GM23338 (cell line): ENCODE data around the gene ABCA5. TPM values are rescaled to one million over a fixed set of nuclear protein-coding genes. Genes with fewer than 3 reads are reported as not detected.

Experiments
- ATAC-seq: fragments of 200-7000 bp; cut with Tn5 transposase; 3 replicates; pipeline ENCODE4 v1.9.1; 2020
- DNase-seq: peaks from one replicate; pipeline ENCODE4 v3.0.0-alpha.2; 2015; ENCODE audit warnings: low spot score
- H2AFZ ChIP-seq: fragments of 200-600 bp; sonication (generic); 2 replicates; pipeline ENCODE4 v1.8.0; 2016; ENCODE audit warnings: antibody characterized with exemption, mild to moderate bottlenecking, moderate library complexity
- H3F3A ChIP-seq: fragments of 200-600 bp; sonication (generic); replicated peaks from 2 replicates; pipeline ENCODE4 v1.8.0; 2017; ENCODE audit warnings: antibody characterized with exemption, mixed run types, low read depth
- H3K27ac ChIP-seq: fragments of 200-600 bp; sonication (generic); 2 replicates; pipeline ENCODE4 v1.6.1; 2016; ENCODE audit warnings: low read depth
- H3K27me3 ChIP-seq: fragments of 200-600 bp; sonication (generic); 2 replicates; pipeline ENCODE4 v1.8.0; 2016; ENCODE audit warnings: mild to moderate bottlenecking, mixed run types, moderate library complexity; ENCODE audit not compliant: insufficient read depth
- H3K36me3 ChIP-seq: fragments of 200-600 bp; sonication (generic); 2 replicates; pipeline ENCODE4 v1.8.0; 2016; ENCODE audit warnings: mild to moderate bottlenecking; ENCODE audit not compliant: insufficient read depth
- H3K4me1 ChIP-seq: fragments of 200-600 bp; sonication (generic); 2 replicates; pipeline ENCODE4 v1.8.0; 2016; ENCODE audit warnings: mild to moderate bottlenecking, moderate library complexity; ENCODE audit not compliant: insufficient read depth
- H3K4me2 ChIP-seq: fragments of 200-600 bp; sonication (generic); 2 replicates; pipeline ENCODE4 v1.7.1; 2017; ENCODE audit warnings: mixed run types
- H3K4me3 ChIP-seq: fragments of 200-600 bp; sonication (generic); 2 replicates; pipeline ENCODE4 v1.6.1; 2016; ENCODE audit warnings: mixed run types
- H3K79me2 ChIP-seq: fragments of 200-600 bp; sonication (generic); replicated peaks from 2 replicates; pipeline ENCODE4 v1.8.0; 2017; ENCODE audit warnings: mild to moderate bottlenecking; ENCODE audit not compliant: insufficient read depth
- H3K9me2 ChIP-seq: fragments of 200-600 bp; sonication (generic); 2 replicates; pipeline ENCODE4 v1.8.0; 2017; ENCODE audit not compliant: insufficient read depth
- H4K20me1 ChIP-seq: fragments of 200-600 bp; sonication (generic); replicated peaks from 2 replicates; pipeline ENCODE4 v1.8.0; 2017; ENCODE audit warnings: mild to moderate bottlenecking; ENCODE audit not compliant: insufficient read depth
- H3K27ac Mint-ChIP-seq: 2 replicates; pipeline ENCODE4 v1.8.0; 2020; ENCODE audit warnings: inconsistent platforms, mild to moderate bottlenecking, moderate library complexity, mixed read lengths
- H3K27me3 Mint-ChIP-seq: 3 replicates; pipeline ENCODE4 v1.8.0; 2022; ENCODE audit warnings: low read depth, mild to moderate bottlenecking, moderate library complexity, mixed read lengths, inconsistent platforms; ENCODE audit not compliant: insufficient read depth, poor library complexity
- H3K36me3 Mint-ChIP-seq: 3 replicates; pipeline ENCODE4 v1.8.0; 2021; ENCODE audit warnings: low read depth, mild to moderate bottlenecking, inconsistent platforms, moderate library complexity, mixed read lengths
- H3K4me1 Mint-ChIP-seq: 3 replicates; pipeline ENCODE4 v1.8.0; 2020; ENCODE audit warnings: mild to moderate bottlenecking, inconsistent platforms, mixed read lengths
- H3K4me3 Mint-ChIP-seq: 3 replicates; pipeline ENCODE4 v1.8.0; 2021; ENCODE audit warnings: moderate library complexity, mild to moderate bottlenecking, inconsistent platforms, mixed read lengths
- H3K9me3 Mint-ChIP-seq: 3 replicates; pipeline ENCODE4 v1.8.0; 2020; ENCODE audit warnings: moderate library complexity, mild to moderate bottlenecking, inconsistent platforms, mixed read lengths
- CREB1 ChIP-seq: fragments of 250-450 bp; sonication (Bioruptor Pico); IDR thresholded peaks from 2 replicates; pipeline ENCODE4 v1.5.0; 2020; ENCODE audit warnings: low read depth, mild to moderate bottlenecking, moderate library complexity
- CTCF ChIP-seq, 2 experiments: fragments of 200-600 bp in 1 of 2; sonication (generic) in 1 of 2; conservative IDR thresholded peaks; 2 replicates each; pipeline versions ENCODE4 v1.5.1 to v1.6.1; 2016 to 2017; ENCODE audit warnings: antibody characterized with exemption in 2 of 2, low read depth in 2 of 2, mild to moderate bottlenecking in 2 of 2, moderate library complexity in 1 of 2
- EZH2 ChIP-seq: fragments of 200-600 bp; sonication (generic); IDR thresholded peaks from one replicate; pipeline ENCODE4 v1.8.0; 2017; ENCODE audit warnings: antibody characterized with exemption, mild to moderate bottlenecking, low read depth; ENCODE audit not compliant: unreplicated experiment
- EZH2phosphoT487 ChIP-seq: fragments of 200-600 bp; sonication (generic); IDR thresholded peaks from one replicate; pipeline ENCODE4 v1.8.1; 2018; ENCODE audit warnings: antibody characterized with exemption; ENCODE audit not compliant: unreplicated experiment
- NANOG ChIP-seq: IDR thresholded peaks from 2 replicates; pipeline ENCODE4 v1.6.1; 2016; ENCODE audit warnings: antibody characterized with exemption, borderline replicate concordance
- REST ChIP-seq: IDR thresholded peaks from one replicate; pipeline ENCODE4 v1.6.1; 2018; ENCODE audit warnings: antibody characterized with exemption; ENCODE audit not compliant: unreplicated experiment
- ZNF114 ChIP-seq: fragments of 250-450 bp; sonication (Bioruptor Pico); IDR thresholded peaks from 2 replicates; pipeline ENCODE4 v1.5.0; 2020; ENCODE audit warnings: mild to moderate bottlenecking, moderate library complexity
- ZNF331 ChIP-seq: fragments of 250-450 bp; sonication (Bioruptor Pico); IDR thresholded peaks from 2 replicates; pipeline ENCODE4 v1.5.0; 2020; ENCODE audit warnings: low read depth, mild to moderate bottlenecking, moderate library complexity
- polyA plus RNA-seq: library from polyadenylated mRNA; unstranded; fragments of >200 nt; fragmentation: Nextera tagmentation; extraction: Ambion mirVana; gene quantifications from 2 replicates; pipeline ENCODE4 v1.2.1, GENCODE V29; 2016
- total RNA-seq: library from RNA; depleted of rRNA; stranded (reverse); fragments of >200 nt; shearing (Covaris generic); gene quantifications from 2 replicates; pipeline ENCODE4 v1.2.3, GENCODE V29; 2014
- TF ChIP-seq, protein P1 (sequence below): IDR thresholded peaks from 2 replicates; pipeline ENCODE4 v1.6.1; 2016; ENCODE audit warnings: antibody characterized with exemption

The ABCA5 gene
- total and polyA plus RNA-seq, 2 experiments from 2014 or later: 3.1 to 3.4 TPM

- Mint-ChIP-seq H3K36me3 (no peaks in the 10 kb centered on the region), H3K4me1 (no peaks in the 10 kb centered on the region), H3K27ac (no peak overlapping the region), H3K9me3 (no peaks in the 10 kb centered on the region), H3K27me3 (no peaks in the 10 kb centered on the region), H3K4me3 (no peak overlapping the region)
- H3K27me3 ChIP-seq: no peaks in the 10 kb centered on the region
- H3F3A ChIP-seq: no peaks in the 10 kb centered on the region
- no peak for DNase-seq
- H2AFZ ChIP-seq: no peak overlapping the region
- no peak overlapping the region for H3K4me3 ChIP-seq
- H3K36me3 ChIP-seq: no peaks in the 10 kb centered on the region
- no peaks in the 10 kb centered on the region for H4K20me1 ChIP-seq
- no peak for ATAC-seq
- no peak overlapping the region for H3K27ac ChIP-seq
- no peaks in the 10 kb centered on the region for H3K9me2 ChIP-seq
- H3K79me2 ChIP-seq: no peaks in the 10 kb centered on the region
- TF ChIP-seq CTCF (conservative IDR thresholded peaks at IDR 0.05; ENCODE audit: low read depth in 2 of 2): no peak
- TF ChIP-seq EZH2phosphoT487: no peak
- TF ChIP-seq ZNF114 (CRISPR knock-in tag): no peak
- no peak for TF ChIP-seq REST
- TF ChIP-seq NANOG: no peak
- no peak for TF ChIP-seq EZH2
- no peak for TF ChIP-seq ZNF331 (CRISPR knock-in tag)
- TF ChIP-seq, protein P1, sequence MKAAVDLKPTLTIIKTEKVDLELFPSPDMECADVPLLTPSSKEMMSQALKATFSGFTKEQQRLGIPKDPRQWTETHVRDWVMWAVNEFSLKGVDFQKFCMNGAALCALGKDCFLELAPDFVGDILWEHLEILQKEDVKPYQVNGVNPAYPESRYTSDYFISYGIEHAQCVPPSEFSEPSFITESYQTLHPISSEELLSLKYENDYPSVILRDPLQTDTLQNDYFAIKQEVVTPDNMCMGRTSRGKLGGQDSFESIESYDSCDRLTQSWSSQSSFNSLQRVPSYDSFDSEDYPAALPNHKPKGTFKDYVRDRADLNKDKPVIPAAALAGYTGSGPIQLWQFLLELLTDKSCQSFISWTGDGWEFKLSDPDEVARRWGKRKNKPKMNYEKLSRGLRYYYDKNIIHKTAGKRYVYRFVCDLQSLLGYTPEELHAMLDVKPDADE: no peak
- H3K4me2 ChIP-seq: no peak overlapping the region
- no peaks in the 10 kb centered on the region for H3K4me1 ChIP-seq
Observed at GRCh38 chr17:69305177-69305576, 21.8 kb downstream of the ABCA5 start.

- Histone ChIP-seq H3K27ac (no peak overlapping the region), H3K4me3 (no peak overlapping the region), H3K4me2 (no peak overlapping the region), H3K36me3 (no peaks in the 10 kb centered on the region), H3K79me2 (no peaks in the 10 kb centered on the region), H3K4me1 (no peaks in the 10 kb centered on the region), H4K20me1 (no peaks in the 10 kb centered on the region), H3K9me2 (no peaks in the 10 kb centered on the region), H2AFZ (no peak overlapping the region), H3F3A (no peaks in the 10 kb centered on the region), H3K27me3 (no peaks in the 10 kb centered on the region)
- Mint-ChIP-seq H3K4me3 (no peak overlapping the region), H3K36me3 (no peaks in the 10 kb centered on the region), H3K27me3 (no peaks in the 10 kb centered on the region), H3K9me3 (peaks cover 5% of the 10 kb centered on the region; the same call in 1 of the 3 replicates), H3K27ac (no peak overlapping the region), H3K4me1 (no peaks in the 10 kb centered on the region)
- ATAC-seq (no peak), DNase-seq (no peak)
- TF ChIP-seq ZNF114 (CRISPR knock-in tag): no peak
- no peak for TF ChIP-seq CREB1 (CRISPR knock-in tag)
- no peak for TF ChIP-seq NANOG
- TF ChIP-seq, protein P1: no peak
- TF ChIP-seq ZNF331 (CRISPR knock-in tag): no peak
- no peak for TF ChIP-seq EZH2
- no peak for TF ChIP-seq REST
- no peak for TF ChIP-seq CTCF (conservative IDR thresholded peaks at IDR 0.05; ENCODE audit: low read depth in 2 of 2)
Observed at GRCh38 chr17:69302682-69303081, 24.3 kb downstream of the ABCA5 start.
